Superior temporal gyrus (tissue), 1 donor: ENCODE results near the gene SCUBE3.

Source experiments
- DNase-seq: peaks from one replicate; pipeline ENCODE4 v3.0.0-alpha.2; 2016; ENCODE audit errors: extremely low spot score

Gene SCUBE3

DNA sequence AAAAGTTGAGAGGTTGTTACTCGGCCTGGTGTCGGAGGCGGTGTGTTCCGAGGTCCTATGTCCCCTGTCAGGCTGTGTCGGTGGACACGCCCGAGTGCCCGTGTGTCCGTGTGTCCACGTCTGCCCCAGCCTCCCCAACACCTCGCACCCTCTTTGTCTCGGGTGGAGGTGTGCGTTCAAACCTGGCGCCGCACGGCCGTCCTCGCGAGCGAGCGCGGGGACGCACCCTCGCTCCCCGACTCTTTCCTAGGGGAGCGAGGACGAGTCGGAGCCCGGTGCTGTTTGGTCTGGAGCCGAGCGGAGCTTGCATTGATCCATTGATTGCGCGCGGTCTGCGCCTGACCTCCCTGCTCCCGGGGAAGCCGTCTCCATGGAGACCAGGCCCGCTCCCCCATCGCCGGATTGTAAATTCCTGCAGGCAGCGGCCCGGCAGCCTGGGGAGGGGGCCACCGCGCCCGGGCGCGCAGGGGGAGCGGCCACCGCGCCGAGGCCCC lies 411 bp upstream of the SCUBE3 start:
- no peak for DNase-seq

DNA sequence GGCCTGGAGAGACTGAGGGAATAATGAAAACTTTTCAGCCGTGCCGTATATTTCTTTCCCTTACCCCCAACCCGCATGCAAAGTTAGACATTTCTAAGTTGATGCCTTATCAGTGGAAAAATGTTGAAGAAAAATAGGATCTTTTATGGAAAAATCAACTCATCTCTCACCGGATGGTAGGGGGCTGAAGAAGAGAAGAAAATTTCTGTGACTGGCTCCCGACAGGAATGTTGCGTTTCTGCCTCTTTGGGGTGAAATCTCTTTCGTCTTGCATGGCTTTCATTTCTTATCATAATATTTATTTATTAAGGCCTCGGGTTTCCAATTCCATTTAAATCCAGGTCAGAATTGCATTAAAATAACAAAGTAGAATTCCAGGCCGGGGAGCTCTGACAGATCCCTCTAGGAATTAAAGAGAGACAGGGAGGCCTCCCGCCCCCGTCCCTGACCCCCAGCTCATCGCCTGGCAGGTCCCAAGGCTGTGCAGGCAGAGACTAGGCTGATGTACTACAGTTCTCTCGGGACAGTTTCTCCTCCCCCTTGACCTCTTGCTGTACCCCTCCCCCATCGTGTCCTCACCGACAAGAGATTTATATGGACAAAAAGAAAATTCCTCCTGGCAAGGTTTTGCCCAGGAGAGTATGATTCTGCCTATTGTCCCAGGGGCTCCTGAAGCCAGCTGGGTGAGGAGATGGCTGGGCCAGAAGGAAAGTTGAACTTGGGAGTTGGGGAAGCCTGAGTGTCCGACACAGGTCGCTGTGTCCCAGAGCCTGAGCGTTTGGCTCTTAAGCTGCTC lies 1.3 kb downstream of the SCUBE3 start:
- no peak for DNase-seq

DNA sequence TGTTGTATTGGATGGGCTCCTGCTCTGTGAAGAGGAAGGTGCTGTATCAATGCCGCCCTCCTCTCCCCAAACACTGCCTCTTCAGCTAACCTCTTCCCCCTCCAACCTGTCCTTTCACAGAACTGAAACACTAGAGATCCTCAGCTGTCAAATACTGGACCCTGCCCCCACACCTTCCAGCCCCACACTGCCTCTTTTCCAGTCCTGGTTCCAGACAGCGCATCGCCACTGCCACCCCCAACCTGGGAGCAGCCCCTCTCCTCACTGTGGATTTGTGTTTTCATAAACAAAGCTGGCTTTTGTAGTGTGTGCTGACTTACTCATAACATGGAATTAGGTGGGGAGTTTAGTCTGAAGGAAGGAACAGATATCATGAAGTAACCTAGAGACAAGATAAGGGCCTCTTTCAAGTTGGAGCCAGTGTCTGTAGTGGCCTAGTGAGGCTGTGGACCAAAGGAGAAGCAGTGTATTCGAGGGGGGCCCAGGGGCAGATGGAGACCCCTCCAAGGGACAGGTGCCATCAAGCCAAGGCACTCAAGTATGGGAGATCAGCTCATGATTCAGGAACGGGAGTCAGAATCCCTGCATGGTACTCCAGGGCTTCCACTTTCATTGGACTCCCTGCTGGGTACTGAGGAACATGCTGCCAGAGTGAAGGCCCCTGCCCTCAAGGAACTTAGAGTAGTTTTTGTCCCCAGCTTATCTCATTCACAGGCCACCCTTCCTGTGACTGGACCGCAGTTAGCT lies 2.1 kb downstream of the SCUBE3 start:
- DNase-seq, result no peak

DNA sequence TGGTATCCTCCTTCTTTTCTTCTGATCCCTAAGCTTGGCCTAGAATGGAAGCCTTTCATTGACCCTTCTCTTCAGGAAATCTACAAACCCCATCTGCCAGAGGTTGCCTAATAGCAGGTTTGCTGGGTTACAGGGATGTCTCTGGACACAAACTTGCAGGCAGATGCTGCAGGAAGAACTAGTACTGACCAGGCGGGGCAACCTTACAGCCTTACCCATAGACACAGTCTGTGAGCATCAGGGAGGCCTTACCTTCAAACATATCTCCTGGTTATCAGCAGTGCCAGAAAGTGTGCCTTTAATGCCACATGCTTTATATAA lies 2.6 kb downstream of the SCUBE3 start:
- DNase-seq, result no peak

GRCh38 chr6:35216851-35217811 lies 3.4 kb downstream of the SCUBE3 start:
- DNase-seq, result no peak

DNA sequence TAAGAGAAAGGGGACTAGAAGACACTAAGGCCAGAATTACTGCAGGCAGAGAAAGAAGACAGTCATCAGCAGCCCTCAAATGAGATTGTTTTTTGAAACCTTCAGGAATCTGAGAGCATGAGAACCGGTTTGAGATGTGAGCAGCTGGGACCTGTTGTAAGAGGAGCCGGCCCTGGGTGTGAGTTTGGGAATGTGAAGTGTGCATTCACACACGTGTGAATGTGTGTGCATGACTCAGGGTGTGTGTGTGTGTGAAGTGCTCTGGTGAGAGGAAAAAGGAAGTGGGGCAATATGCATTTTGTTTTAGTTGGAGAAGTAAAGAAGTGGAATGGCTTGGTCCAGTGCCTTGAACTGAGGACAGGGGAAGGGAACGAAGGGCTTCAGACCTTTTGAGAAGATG lies 4.3 kb downstream of the SCUBE3 start:
- no peak for DNase-seq

- DNase-seq, result no peak
These were observed 4.7 kb downstream of the SCUBE3 start for GRCh38 chr6:35218456-35218855.

- no peak for DNase-seq
These were observed 6.0 kb downstream of the SCUBE3 start for GRCh38 chr6:35219683-35220326.

GRCh38 chr6:35220711-35221110 lies 7.0 kb downstream of the SCUBE3 start:
- DNase-seq, result no peak

- no peak for DNase-seq
These were observed 9.6 kb downstream of the SCUBE3 start for GRCh38 chr6:35223396-35223795.

DNA sequence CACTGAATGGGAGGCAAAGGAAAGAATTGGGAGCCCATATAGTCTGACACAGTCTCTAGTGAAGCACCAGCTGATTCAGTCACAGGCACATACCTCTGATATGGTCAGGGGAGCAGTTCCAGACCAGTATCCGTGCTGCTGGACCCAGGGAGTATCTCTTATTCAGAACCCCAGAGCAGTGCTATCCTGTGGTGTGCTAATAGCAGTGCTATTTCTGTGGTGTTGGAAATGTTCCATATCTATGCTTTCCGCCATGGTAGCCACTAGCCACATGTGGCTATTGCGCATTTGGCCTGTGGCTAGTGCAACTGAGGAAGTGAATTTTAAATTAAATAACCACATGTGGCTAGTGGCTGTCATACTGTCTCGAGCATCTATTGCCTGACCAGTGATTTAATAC lies 11.0 kb downstream of the SCUBE3 start:
- no peak for DNase-seq

DNA sequence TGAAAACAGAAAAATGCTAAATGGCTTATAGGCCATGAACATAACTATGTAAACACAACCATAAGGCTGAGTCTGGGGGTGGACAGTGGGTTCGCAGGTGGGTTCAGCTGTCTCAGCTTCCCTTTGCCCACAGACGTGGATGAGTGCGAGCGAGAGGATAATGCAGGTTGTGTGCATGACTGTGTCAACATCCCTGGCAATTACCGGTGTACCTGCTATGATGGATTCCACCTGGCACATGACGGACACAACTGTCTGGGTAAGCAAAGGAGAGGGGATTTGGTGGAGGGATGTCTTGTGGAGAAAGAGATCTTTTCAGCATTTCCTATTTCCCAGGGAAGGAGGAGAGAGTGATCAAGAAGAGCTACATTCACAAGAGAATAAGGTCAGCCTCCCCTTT lies 14.7 kb downstream of the SCUBE3 start:
- DNase-seq, result no peak

- no peak for DNase-seq
These were observed 15.5 kb downstream of the SCUBE3 start for GRCh38 chr6:35229304-35229703.

DNA sequence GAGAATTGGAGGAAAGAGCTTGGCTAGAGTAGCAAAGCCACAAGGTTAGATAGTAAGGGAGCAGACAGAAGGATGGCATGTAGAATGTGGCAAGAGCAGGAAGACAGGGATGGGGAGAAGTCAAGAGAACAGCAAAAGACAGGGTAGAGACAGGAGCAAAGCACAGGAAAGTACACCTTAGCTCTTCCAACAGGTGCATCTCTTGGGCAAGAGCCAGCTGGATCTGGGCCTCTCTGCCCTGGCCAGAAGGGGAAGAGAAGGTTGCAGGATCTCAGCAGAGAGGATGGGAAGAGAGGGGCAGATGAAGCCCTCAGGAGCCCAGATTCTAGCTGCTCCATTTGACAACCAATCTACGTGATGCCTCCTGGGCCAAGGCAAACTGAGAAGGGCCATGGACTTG lies 16.7 kb downstream of the SCUBE3 start:
- no peak for DNase-seq

DNA sequence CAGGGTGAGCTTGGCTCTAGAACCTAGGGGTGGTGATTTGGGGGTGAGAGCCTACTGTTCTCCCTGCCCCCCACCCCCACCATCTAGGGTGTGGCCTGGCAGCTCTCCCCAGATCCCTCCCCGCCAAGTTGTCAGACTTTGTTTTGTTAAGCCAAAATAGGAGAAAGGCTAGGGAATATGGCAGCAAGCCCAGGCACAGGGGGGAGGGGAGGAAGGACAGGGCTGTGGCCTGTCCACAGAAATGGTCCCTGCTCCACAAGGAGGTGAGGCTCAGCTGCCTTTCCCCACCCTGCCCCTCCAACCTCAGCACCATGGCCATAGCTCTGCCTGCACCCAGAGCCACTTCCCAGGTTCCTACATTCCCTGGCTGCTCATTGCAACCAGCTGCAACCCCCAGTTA lies 17.2 kb downstream of the SCUBE3 start:
- no peak for DNase-seq

- no peak for DNase-seq
These were observed 17.8 kb downstream of the SCUBE3 start for GRCh38 chr6:35231563-35231962.

- no peak for DNase-seq
These were observed 21.1 kb downstream of the SCUBE3 start for GRCh38 chr6:35234901-35235300.

DNA sequence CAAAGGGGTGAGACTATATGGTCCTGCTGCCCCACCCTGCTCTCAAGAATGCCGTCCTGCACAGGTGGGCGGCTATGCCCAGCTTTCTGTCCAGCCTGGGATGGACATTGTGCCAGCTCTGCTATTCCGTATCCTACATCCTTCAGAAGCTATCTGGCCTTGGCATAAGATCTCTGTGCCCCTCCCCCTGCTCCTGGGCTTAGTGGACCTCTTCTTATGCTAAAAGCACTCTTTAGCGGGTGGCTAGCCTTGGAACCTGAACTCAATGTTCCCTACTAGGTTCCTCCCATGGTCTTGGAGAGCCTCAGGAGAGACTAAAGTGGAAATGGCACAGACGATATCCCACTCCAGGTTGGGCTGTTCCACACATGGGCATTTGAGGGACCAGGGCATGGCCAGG lies 22.5 kb downstream of the SCUBE3 start:
- DNase-seq, result no peak

GRCh38 chr6:35237476-35237875 lies 23.7 kb downstream of the SCUBE3 start:
- DNase-seq, result no peak

DNA sequence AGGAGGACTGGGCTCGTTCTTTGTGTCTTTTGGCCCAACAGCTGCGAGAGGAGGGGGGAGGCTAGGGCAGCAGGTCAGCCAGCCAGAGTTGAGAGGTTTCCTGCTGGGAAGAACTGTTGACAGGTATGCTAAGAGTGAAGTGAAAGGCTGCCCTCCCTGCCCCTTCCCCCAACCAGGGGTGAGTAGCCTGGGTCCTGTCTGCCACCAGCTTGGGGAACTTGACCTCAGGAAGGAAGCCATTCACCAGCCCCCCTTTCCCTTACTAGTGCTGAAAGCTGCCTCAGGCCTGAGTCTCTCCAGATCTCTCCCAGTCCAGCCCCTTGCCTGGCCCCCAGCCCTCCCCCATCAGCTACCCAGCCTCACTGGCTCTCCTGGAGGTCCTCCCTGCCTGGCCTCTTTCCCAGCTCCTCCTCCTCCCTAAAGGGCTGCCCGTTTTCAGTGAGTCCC lies 25.1 kb downstream of the SCUBE3 start:
- no peak for DNase-seq

- no peak for DNase-seq
These were observed 25.8 kb downstream of the SCUBE3 start for GRCh38 chr6:35239581-35239980.
